ENCODE results near the gene LRRN2. TPM values are rescaled to one million over a fixed set of nuclear protein-coding genes. Genes with fewer than 3 reads are reported as not detected.

The LRRN2 gene
- total RNA-seq, 1 donor from 2014 or later = 4.9 TPM

DNA sequence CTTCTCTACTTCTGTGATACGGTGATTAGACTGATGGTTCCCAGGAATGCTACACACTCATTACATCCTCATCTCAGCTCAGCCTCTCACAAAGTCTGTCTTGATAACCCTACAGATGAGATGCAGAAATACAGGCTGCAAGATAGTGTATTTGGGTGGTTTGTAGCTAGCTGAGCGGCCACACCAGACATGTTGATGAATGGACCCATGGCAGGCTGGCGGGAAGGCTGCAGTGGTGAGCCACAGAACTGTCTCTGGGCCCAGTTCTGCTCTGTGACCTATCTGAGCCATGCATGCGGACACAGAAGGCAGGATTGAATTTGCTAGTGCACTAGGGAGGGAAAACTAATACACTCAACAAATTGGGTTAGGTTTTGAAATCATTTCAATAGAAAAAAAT lies 71.9 kb downstream of the LRRN2 start:
- H3K4me3 Mint-ChIP-seq (ENCODE audit: unreplicated experiment) = no peak overlapping the region
- Histone ChIP-seq H3K9ac (ENCODE audit: low read length) (no peak overlapping the region), H3K79me2 (ENCODE audit: insufficient read depth, low read length) (no peaks in the 10 kb centered on the region), H3K4me1 (ENCODE audit: insufficient read depth, low read length) (no peaks in the 10 kb centered on the region), H3K36me3 (ENCODE audit: insufficient read depth, low read length) (no peaks in the 10 kb centered on the region), H3K4me2 (ENCODE audit: low read length) (no peak overlapping the region), H3K27ac (ENCODE audit: low read depth, low read length) (no peak overlapping the region), H3K27me3 (ENCODE audit: insufficient read depth, low read length) (peaks cover 11% of the 10 kb centered on the region), H3K4me3 (ENCODE audit: insufficient read depth, low read depth, low read length) (no peak overlapping the region), H3K9me3 (ENCODE audit: insufficient read depth, low read depth, low read length) (no peaks in the 10 kb centered on the region), H4K20me1 (ENCODE audit: insufficient read depth, low read length) (no peaks in the 10 kb centered on the region), H2AFZ (ENCODE audit: low read depth, low read length) (no peak overlapping the region)
- TF ChIP-seq, protein P1, sequence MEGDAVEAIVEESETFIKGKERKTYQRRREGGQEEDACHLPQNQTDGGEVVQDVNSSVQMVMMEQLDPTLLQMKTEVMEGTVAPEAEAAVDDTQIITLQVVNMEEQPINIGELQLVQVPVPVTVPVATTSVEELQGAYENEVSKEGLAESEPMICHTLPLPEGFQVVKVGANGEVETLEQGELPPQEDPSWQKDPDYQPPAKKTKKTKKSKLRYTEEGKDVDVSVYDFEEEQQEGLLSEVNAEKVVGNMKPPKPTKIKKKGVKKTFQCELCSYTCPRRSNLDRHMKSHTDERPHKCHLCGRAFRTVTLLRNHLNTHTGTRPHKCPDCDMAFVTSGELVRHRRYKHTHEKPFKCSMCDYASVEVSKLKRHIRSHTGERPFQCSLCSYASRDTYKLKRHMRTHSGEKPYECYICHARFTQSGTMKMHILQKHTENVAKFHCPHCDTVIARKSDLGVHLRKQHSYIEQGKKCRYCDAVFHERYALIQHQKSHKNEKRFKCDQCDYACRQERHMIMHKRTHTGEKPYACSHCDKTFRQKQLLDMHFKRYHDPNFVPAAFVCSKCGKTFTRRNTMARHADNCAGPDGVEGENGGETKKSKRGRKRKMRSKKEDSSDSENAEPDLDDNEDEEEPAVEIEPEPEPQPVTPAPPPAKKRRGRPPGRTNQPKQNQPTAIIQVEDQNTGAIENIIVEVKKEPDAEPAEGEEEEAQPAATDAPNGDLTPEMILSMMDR (IDR thresholded peaks at IDR 0.05; ENCODE audit: insufficient read depth, low read depth, low read length) = no peak
- FAIRE-seq (no peak), DNase-seq (ENCODE audit: low read depth) (no peak)
- peaks cover 4% of the 10 kb centered on the region for H3K36me3 Mint-ChIP-seq (ENCODE audit: low read depth, unreplicated experiment)
- H3K27ac Mint-ChIP-seq (ENCODE audit: unreplicated experiment) = no peak overlapping the region
- peaks cover 2% of the 10 kb centered on the region for H3K9me3 Mint-ChIP-seq (ENCODE audit: unreplicated experiment)
- no peaks in the 10 kb centered on the region for H3K4me1 Mint-ChIP-seq (ENCODE audit: low read depth, unreplicated experiment)
- peaks cover 74% of the 10 kb centered on the region for H3K27me3 Mint-ChIP-seq (ENCODE audit: low read depth, unreplicated experiment)

DNA sequence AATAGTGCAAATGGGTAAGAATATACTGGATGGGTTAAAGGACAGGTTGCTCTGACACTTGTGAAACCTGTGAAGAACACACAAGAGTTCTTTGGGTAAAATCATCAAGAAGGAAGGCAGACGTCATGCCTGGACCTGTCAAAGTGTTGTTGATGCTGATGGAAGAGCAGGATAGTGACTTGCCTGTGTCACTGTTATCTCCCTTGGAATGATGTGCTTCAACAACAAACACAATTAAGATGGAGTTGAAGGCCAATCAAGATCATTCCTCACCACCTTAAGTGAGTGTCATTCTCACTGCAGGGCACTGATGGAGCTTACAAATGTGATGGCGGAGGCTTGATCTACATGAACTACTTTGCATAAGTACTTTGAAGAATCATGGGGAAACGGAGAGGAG lies 73.2 kb downstream of the LRRN2 start:
- FAIRE-seq = no peak
- no peak overlapping the region for H3K27ac ChIP-seq (ENCODE audit: low read depth, low read length)

DNA sequence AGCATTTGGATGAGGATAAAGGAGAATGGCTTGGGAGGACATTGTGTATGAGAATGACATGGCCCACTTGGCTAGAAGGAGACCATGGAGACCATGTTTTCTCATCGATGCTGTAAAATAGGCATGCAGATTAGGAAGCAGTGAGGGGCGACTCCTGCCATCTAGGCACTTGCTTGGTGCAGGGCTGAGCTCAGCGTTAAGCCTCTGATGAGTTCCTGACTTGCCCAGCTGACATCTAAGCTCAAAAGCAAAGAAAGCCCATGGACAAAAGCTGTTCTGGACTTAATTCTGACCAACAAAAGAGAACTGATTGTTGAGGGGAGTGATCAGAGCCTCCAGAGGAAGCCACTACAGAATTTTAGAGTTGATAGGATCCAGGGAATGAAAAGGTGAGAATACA lies 74.5 kb downstream of the LRRN2 start:
- Mint-ChIP-seq H3K27ac (ENCODE audit: unreplicated experiment) (no peak overlapping the region), H3K9me3 (ENCODE audit: unreplicated experiment) (peaks cover 4% of the 10 kb centered on the region), H3K4me1 (ENCODE audit: low read depth, unreplicated experiment) (no peaks in the 10 kb centered on the region), H3K4me3 (ENCODE audit: unreplicated experiment) (no peak overlapping the region), H3K36me3 (ENCODE audit: low read depth, unreplicated experiment) (peaks cover 2% of the 10 kb centered on the region), H3K27me3 (ENCODE audit: low read depth, unreplicated experiment) (peaks cover 77% of the 10 kb centered on the region)
- TF ChIP-seq EZH2 (IDR thresholded peaks at IDR 0.05; ENCODE audit: insufficient read depth, low read length) = no peak
- TF ChIP-seq, protein P1 (IDR thresholded peaks at IDR 0.05; ENCODE audit: insufficient read depth, low read depth, low read length) = no peak
- H3K9ac ChIP-seq (ENCODE audit: low read length) = no peak overlapping the region
- no peaks in the 10 kb centered on the region for H3K79me2 ChIP-seq (ENCODE audit: insufficient read depth, low read length)
- H3K4me2 ChIP-seq (ENCODE audit: low read length) = no peak overlapping the region
- no peak for DNase-seq (ENCODE audit: low read depth)
- no peaks in the 10 kb centered on the region for H3K4me1 ChIP-seq (ENCODE audit: insufficient read depth, low read length)
- no peak overlapping the region for H3K27ac ChIP-seq (ENCODE audit: low read depth, low read length)
- peaks cover 18% of the 10 kb centered on the region for H3K27me3 ChIP-seq (ENCODE audit: insufficient read depth, low read length)
- H3K9me3 ChIP-seq (ENCODE audit: insufficient read depth, low read depth, low read length) = no peaks in the 10 kb centered on the region
- no peak overlapping the region for H3K4me3 ChIP-seq (ENCODE audit: insufficient read depth, low read depth, low read length)
- H4K20me1 ChIP-seq (ENCODE audit: insufficient read depth, low read length) = no peaks in the 10 kb centered on the region
- no peaks in the 10 kb centered on the region for H3K36me3 ChIP-seq (ENCODE audit: insufficient read depth, low read length)
- no peak overlapping the region for H2AFZ ChIP-seq (ENCODE audit: low read depth, low read length)
- no peak for FAIRE-seq

More for the DNA sequence above, 73.2 kb downstream of the LRRN2 start:
- Histone ChIP-seq H3K27me3 (ENCODE audit: insufficient read depth, low read length) (peaks cover 15% of the 10 kb centered on the region), H3K9me3 (ENCODE audit: insufficient read depth, low read depth, low read length) (no peaks in the 10 kb centered on the region), H3K4me1 (ENCODE audit: insufficient read depth, low read length) (no peaks in the 10 kb centered on the region), H3K79me2 (ENCODE audit: insufficient read depth, low read length) (no peaks in the 10 kb centered on the region), H2AFZ (ENCODE audit: low read depth, low read length) (no peak overlapping the region), H3K36me3 (ENCODE audit: insufficient read depth, low read length) (no peaks in the 10 kb centered on the region), H3K4me3 (ENCODE audit: insufficient read depth, low read depth, low read length) (no peak overlapping the region), H4K20me1 (ENCODE audit: insufficient read depth, low read length) (no peaks in the 10 kb centered on the region), H3K9ac (ENCODE audit: low read length) (no peak overlapping the region), H3K4me2 (ENCODE audit: low read length) (no peak overlapping the region)
- H3K36me3 Mint-ChIP-seq (ENCODE audit: low read depth, unreplicated experiment) = peaks cover 4% of the 10 kb centered on the region
- no peak overlapping the region for H3K4me3 Mint-ChIP-seq (ENCODE audit: unreplicated experiment)
- no peaks in the 10 kb centered on the region for H3K4me1 Mint-ChIP-seq (ENCODE audit: low read depth, unreplicated experiment)
- H3K9me3 Mint-ChIP-seq (ENCODE audit: unreplicated experiment) = peaks cover 4% of the 10 kb centered on the region
- no peak for DNase-seq (ENCODE audit: low read depth)
- no peak overlapping the region for H3K27ac Mint-ChIP-seq (ENCODE audit: unreplicated experiment)
- TF ChIP-seq, protein P1 (IDR thresholded peaks at IDR 0.05; ENCODE audit: insufficient read depth, low read depth, low read length) = no peak
- no peak for TF ChIP-seq EZH2 (IDR thresholded peaks at IDR 0.05; ENCODE audit: insufficient read depth, low read length)
- peaks cover 85% of the 10 kb centered on the region for H3K27me3 Mint-ChIP-seq (ENCODE audit: low read depth, unreplicated experiment)

Measured in astrocyte (in vitro differentiated cells and primary cell).